KBM-7 (cell line): ENCODE measurements around the gene NCF4.

Experiments used
- DNase-seq: peaks from one replicate; pipeline ENCODE4 v3.0.0-alpha.2; 2015
- in situ Hi-C: fragments of 300-500 bp; cut with MboI; formaldehyde crosslinking; loops from 2 replicates; pipeline ENCODE4 v1.14.3; 2020; ENCODE audit warnings: low sequenced_read_pairs, low pct_unique_long_range_greater_than_20kb, mixed read lengths

NCF4 gene

GRCh38 chr22:36833073-36833472 is 27.7 kb upstream of the NCF4 start:
- in situ Hi-C loops: no loop called here
- DNase-seq: peak; percentile 83

GRCh38 chr22:36835903-36836302 is 24.9 kb upstream of the NCF4 start:
- in situ Hi-C loops: no loop called here

GRCh38 chr22:36838119-36839030 is 22.4 kb upstream of the NCF4 start:
- in situ Hi-C loops: no loop called here

More at GRCh38 chr22:36835903-36836302, 24.9 kb upstream of the NCF4 start:
- no peak for DNase-seq

GRCh38 chr22:36839356-36840073 is 21.3 kb upstream of the NCF4 start:
- DNase-seq: no peak
- in situ Hi-C loops: no loop called here

More at GRCh38 chr22:36838119-36839030, 22.4 kb upstream of the NCF4 start:
- no peak for DNase-seq

- in situ Hi-C loops: no loop called here
- DNase-seq: no peak
These were observed 20.7 kb upstream of the NCF4 start for GRCh38 chr22:36840106-36840505.

GRCh38 chr22:36846271-36846670 is 14.5 kb upstream of the NCF4 start:
- DNase-seq: no peak
- in situ Hi-C loops: no loop called here

- DNase-seq: no peak
- in situ Hi-C loops: no loop called here
These were observed 13.9 kb upstream of the NCF4 start for GRCh38 chr22:36846949-36847348.

GRCh38 chr22:36850056-36850455 is 10.8 kb upstream of the NCF4 start:
- DNase-seq: no peak
- in situ Hi-C loops: no loop called here

GRCh38 chr22:36850682-36851081 is 10.1 kb upstream of the NCF4 start:
- no peak for DNase-seq
- in situ Hi-C loops: no loop called here

GRCh38 chr22:36852056-36852973 is 8.5 kb upstream of the NCF4 start:
- in situ Hi-C loops: no loop called here
- DNase-seq: no peak

GRCh38 chr22:36853407-36854099 is 7.3 kb upstream of the NCF4 start:
- in situ Hi-C loops: no loop called here
- peak; percentile 91 for DNase-seq

- in situ Hi-C loops: no loop called here
These were observed 5.3 kb upstream of the NCF4 start for GRCh38 chr22:36855478-36855877.

GRCh38 chr22:36856121-36856791 is 4.5 kb upstream of the NCF4 start:
- in situ Hi-C loops: no loop called here
- DNase-seq: peak; percentile 85

More at GRCh38 chr22:36855478-36855877, 5.3 kb upstream of the NCF4 start:
- DNase-seq: no peak

- in situ Hi-C loops: no loop called here
These were observed 4.0 kb upstream of the NCF4 start for GRCh38 chr22:36856792-36857135.

GRCh38 chr22:36858156-36858555 is 2.6 kb upstream of the NCF4 start:
- DNase-seq: no peak
- in situ Hi-C loops: no loop called here

More at GRCh38 chr22:36856792-36857135, 4.0 kb upstream of the NCF4 start:
- no peak for DNase-seq

GRCh38 chr22:36858966-36859365 is 1.8 kb upstream of the NCF4 start:
- in situ Hi-C loops: no loop called here
- DNase-seq: no peak

- no peak for DNase-seq
- in situ Hi-C loops: no loop called here
These were observed 789 bp upstream of the NCF4 start for GRCh38 chr22:36860017-36860416.

- in situ Hi-C loops: no loop called here
- no peak for DNase-seq
These were observed 377 bp upstream of the NCF4 start for GRCh38 chr22:36860438-36860820.
